Liver (tissue), 9 donors: Measurements from ENCODE around the gene ARID3B. TPM values are rescaled to one million over a fixed set of nuclear protein-coding genes. Genes with fewer than 3 reads are reported as not detected.

Experiments used
- DNase-seq: peaks from one replicate; pipeline ENCODE4 v3.0.0-alpha.2; 2017; ENCODE audit warnings: low spot score
- H3K27ac ChIP-seq, 2 donors: one replicate each; pipeline ENCODE4 v1.7.0; 2013; ENCODE audit warnings: inconsistent platforms in 2 of 2, low read length in 2 of 2, control low read depth in 1 of 2, low read depth in 1 of 2, mild to moderate bottlenecking in 1 of 2
- H3K27me3 ChIP-seq, 4 donors: one replicate each; pipeline versions ENCODE4 v1.6.1 to v1.7.0; 2013; ENCODE audit warnings: low read length in 3 of 4, inconsistent platforms in 1 of 4, mild to moderate bottlenecking in 1 of 4, moderate library complexity in 1 of 4; ENCODE audit not compliant: control insufficient read depth in 4 of 4, insufficient read depth in 4 of 4
- H3K36me3 ChIP-seq, 4 donors: one replicate each; pipeline versions ENCODE4 v1.6.1 to v1.7.0; 2013; ENCODE audit warnings: low read length in 3 of 4, mild to moderate bottlenecking in 3 of 4, low read depth in 1 of 4, moderate library complexity in 1 of 4; ENCODE audit not compliant: control insufficient read depth in 4 of 4, insufficient read depth in 3 of 4
- H3K4me1 ChIP-seq, 4 donors: one replicate each; pipeline versions ENCODE4 v1.6.1 to v1.7.0; 2013; ENCODE audit warnings: low read length in 3 of 4, mild to moderate bottlenecking in 3 of 4, moderate library complexity in 1 of 4; ENCODE audit not compliant: control insufficient read depth in 4 of 4, insufficient read depth in 4 of 4
- H3K4me3 ChIP-seq, 3 donors: one replicate each; pipeline versions ENCODE4 v1.6.1 to v1.7.0; 2013; ENCODE audit warnings: low read length in 3 of 3, control low read depth in 1 of 3, low read depth in 1 of 3, mild to moderate bottlenecking in 1 of 3
- H3K9ac ChIP-seq, 2 donors: one replicate each; pipeline ENCODE4 v1.7.0; 2013; ENCODE audit warnings: low read length in 2 of 2, mild to moderate bottlenecking in 2 of 2, moderate library complexity in 2 of 2, control low read depth in 1 of 2, low read depth in 1 of 2
- H3K9me3 ChIP-seq, 4 donors: one replicate each; pipeline versions ENCODE4 v1.6.1 to v1.7.0; 2013; ENCODE audit warnings: low read length in 3 of 4; ENCODE audit not compliant: control insufficient read depth in 4 of 4
- EGR1 ChIP-seq, 2 donors: IDR thresholded peaks; 2 replicates each; pipeline ENCODE4 v1.6.1; 2016 to 2018; ENCODE audit warnings: antibody characterized with exemption in 2 of 2, low read depth in 2 of 2
- FOXA1 ChIP-seq: IDR thresholded peaks from 2 replicates; pipeline ENCODE4 v1.6.1; 2016; ENCODE audit warnings: antibody characterized with exemption
- FOXA2 ChIP-seq: IDR thresholded peaks from 2 replicates; pipeline ENCODE4 v1.6.1; 2016; ENCODE audit warnings: antibody characterized with exemption
- GABPA ChIP-seq, 2 donors: IDR thresholded peaks in 1 of 2; conservative IDR thresholded peaks in 1 of 2; 2 replicates each; pipeline ENCODE4 v1.6.1; 2016; ENCODE audit warnings: antibody characterized with exemption in 2 of 2, mild to moderate bottlenecking in 1 of 2, moderate library complexity in 1 of 2
- HNF4A ChIP-seq, 2 donors: conservative IDR thresholded peaks; 2 replicates each; pipeline ENCODE4 v1.6.1; 2016; ENCODE audit warnings: antibody characterized with exemption in 2 of 2, mild to moderate bottlenecking in 2 of 2
- HNF4G ChIP-seq: IDR thresholded peaks from 2 replicates; pipeline ENCODE4 v1.6.1; 2016; ENCODE audit warnings: antibody characterized with exemption
- JUND ChIP-seq, 2 donors: IDR thresholded peaks; 2 replicates each; pipeline ENCODE4 v1.6.1; 2016; ENCODE audit warnings: antibody characterized with exemption in 2 of 2
- NR2F2 ChIP-seq: IDR thresholded peaks from 2 replicates; pipeline ENCODE4 v1.6.1; 2016; ENCODE audit warnings: antibody characterized with exemption
- RAD21 ChIP-seq, 2 donors: IDR thresholded peaks; 2 replicates each; pipeline ENCODE4 v1.6.1; 2016; ENCODE audit warnings: antibody characterized with exemption in 2 of 2, mild to moderate bottlenecking in 2 of 2
- RXRA ChIP-seq, 2 donors: IDR thresholded peaks; 2 replicates each; pipeline ENCODE4 v1.6.1; 2017 to 2018; ENCODE audit warnings: antibody characterized with exemption in 2 of 2, mild to moderate bottlenecking in 1 of 2
- SP1 ChIP-seq: IDR thresholded peaks from 2 replicates; pipeline ENCODE4 v1.6.1; 2018; ENCODE audit warnings: antibody characterized with exemption, mild to moderate bottlenecking
- TAF1 ChIP-seq: conservative IDR thresholded peaks from 2 replicates; pipeline ENCODE4 v1.6.1; 2016; ENCODE audit warnings: antibody characterized with exemption, mild to moderate bottlenecking
- YY1 ChIP-seq: IDR thresholded peaks from 2 replicates; pipeline ENCODE4 v1.6.1; 2016; ENCODE audit warnings: antibody characterized with exemption, mild to moderate bottlenecking
- polyA plus RNA-seq, 2 donors: library from polyadenylated mRNA; stranded (reverse) in 1 of 2; unstranded in 1 of 2; fragments of 200-250 nt in 1 of 2; fragments of >200 nt in 1 of 2; fragmentation: Nextera tagmentation in 1 of 2; extraction: Ambion mirVana in 1 of 2; gene quantifications; one replicate each; pipeline versions ENCODE4 v1.2.1 to v1.2.3, GENCODE V29; 2013 to 2015
- total RNA-seq, 2 donors: library from RNA; depleted of rRNA; stranded (reverse); fragments of >200 nt; gene quantifications; one replicate each; pipeline ENCODE4 v1.2.3, GENCODE V29; 2014
- TF ChIP-seq, protein P1 (sequence below): IDR thresholded peaks from 2 replicates; pipeline ENCODE4 v1.6.1; 2016; ENCODE audit warnings: antibody characterized with exemption
- TF ChIP-seq, protein P2 (sequence below): IDR thresholded peaks from 2 replicates; pipeline ENCODE4 v1.6.1; 2016; ENCODE audit warnings: antibody characterized with exemption
- TF ChIP-seq, protein P3 (sequence below): IDR thresholded peaks from 2 replicates; pipeline ENCODE4 v1.6.1; 2016; ENCODE audit warnings: antibody characterized with exemption
- TF ChIP-seq, protein P4 (sequence below): fragments of 150-350 bp; IDR thresholded peaks from 2 replicates; pipeline ENCODE4 v1.5.1; 2017; ENCODE audit warnings: improper control_type of control experiment, low read depth, low read length; ENCODE audit not compliant: missing input control
- TF ChIP-seq, protein P5 (sequence below): IDR thresholded peaks from 2 replicates; pipeline ENCODE4 v1.6.1; 2016; ENCODE audit warnings: antibody characterized with exemption, mild to moderate bottlenecking
- donor health status: healthy.
- donor health status: healthy.
- donor health status: healthy.
- donor health status: healthy.
- donor health status: healthy.

Gene ARID3B
- total and polyA plus RNA-seq, 4 donors: 1.4 to 6.6 (median 2.7) TPM

DNA sequence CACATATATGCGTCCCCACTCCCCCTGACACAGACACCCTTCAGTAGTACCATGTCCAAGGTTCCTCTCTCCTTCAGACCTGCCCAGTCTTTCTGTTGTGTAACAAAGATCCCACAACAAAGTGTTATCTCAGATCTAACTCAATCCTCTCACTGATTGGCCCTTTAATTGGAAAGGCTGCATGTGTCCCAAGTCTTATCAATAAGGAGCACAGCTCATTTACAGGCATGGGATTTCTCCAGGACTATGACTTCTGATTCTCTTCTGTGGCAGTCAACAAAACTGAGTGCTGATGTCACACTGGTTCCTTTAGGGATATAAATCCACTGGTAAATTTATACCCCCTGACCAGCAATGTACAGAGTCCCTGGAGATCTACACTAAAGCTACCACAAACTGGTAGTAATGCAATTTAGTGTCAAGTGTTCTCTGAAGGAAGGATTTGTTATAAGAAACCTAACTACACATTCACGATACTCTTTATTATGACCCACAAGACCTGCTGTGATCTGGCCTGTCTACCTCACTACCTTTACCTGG, 102.7 kb downstream of the ARID3B start (continued):
- TF ChIP-seq TAF1 (no peak), HNF4A (conservative IDR thresholded peaks at IDR 0.05) (no peak), FOXA2 (no peak)

DNA sequence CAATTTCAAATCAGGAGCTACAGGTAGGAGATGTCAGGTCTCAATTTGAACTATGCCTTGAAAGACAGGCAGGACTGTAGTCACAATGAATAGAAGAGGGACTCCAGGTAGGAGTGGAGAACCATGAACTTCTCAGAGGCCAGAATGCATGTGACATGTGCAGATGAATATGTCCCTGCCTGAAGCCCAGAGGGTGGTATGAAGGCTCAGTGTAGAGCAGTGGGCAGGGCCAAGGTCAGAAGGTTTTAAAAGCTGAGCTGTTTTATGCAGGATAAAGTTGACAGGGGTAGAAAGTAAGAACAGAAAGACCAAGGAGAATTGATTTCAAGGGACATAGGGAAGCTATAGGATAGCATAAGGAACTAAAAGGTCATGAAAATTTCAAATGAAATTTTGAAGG, 105.5 kb downstream of the ARID3B start:
- Histone ChIP-seq H3K9me3 (no peaks in the 10 kb centered on the region), H3K4me3 (no peak overlapping the region), H3K27ac (no peak overlapping the region), H3K27me3 (no peaks in the 10 kb centered on the region), H3K9ac (no peak overlapping the region), H3K4me1 (peaks cover 6 to 16% (median 8%) of the 10 kb centered on the region in 4 donors), H3K36me3 (peaks cover 0 to 6% (median 0%) of the 10 kb centered on the region in 4 donors)
- no peak for TF ChIP-seq HNF4A (conservative IDR thresholded peaks at IDR 0.05)
- TF ChIP-seq RAD21 (IDR thresholded peaks at IDR 0.05): no peak
- TF ChIP-seq GABPA (IDR thresholded peaks at IDR 0.05 in 1 of 2, conservative IDR thresholded peaks at IDR 0.05 in 1 of 2): no peak
- TF ChIP-seq, protein P1, sequence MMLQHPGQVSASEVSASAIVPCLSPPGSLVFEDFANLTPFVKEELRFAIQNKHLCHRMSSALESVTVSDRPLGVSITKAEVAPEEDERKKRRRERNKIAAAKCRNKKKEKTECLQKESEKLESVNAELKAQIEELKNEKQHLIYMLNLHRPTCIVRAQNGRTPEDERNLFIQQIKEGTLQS: no peak
- TF ChIP-seq, protein P2, sequence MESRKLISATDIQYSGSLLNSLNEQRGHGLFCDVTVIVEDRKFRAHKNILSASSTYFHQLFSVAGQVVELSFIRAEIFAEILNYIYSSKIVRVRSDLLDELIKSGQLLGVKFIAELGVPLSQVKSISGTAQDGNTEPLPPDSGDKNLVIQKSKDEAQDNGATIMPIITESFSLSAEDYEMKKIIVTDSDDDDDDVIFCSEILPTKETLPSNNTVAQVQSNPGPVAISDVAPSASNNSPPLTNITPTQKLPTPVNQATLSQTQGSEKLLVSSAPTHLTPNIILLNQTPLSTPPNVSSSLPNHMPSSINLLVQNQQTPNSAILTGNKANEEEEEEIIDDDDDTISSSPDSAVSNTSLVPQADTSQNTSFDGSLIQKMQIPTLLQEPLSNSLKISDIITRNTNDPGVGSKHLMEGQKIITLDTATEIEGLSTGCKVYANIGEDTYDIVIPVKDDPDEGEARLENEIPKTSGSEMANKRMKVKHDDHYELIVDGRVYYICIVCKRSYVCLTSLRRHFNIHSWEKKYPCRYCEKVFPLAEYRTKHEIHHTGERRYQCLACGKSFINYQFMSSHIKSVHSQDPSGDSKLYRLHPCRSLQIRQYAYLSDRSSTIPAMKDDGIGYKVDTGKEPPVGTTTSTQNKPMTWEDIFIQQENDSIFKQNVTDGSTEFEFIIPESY: no peak
- TF ChIP-seq RXRA (IDR thresholded peaks at IDR 0.05): no peak
- TF ChIP-seq JUND (IDR thresholded peaks at IDR 0.05): no peak
- no peak for TF ChIP-seq FOXA2
- TF ChIP-seq HNF4G: no peak
- TF ChIP-seq, protein P3, sequence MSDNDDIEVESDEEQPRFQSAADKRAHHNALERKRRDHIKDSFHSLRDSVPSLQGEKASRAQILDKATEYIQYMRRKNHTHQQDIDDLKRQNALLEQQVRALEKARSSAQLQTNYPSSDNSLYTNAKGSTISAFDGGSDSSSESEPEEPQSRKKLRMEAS: no peak
- TF ChIP-seq NR2F2: no peak
- TF ChIP-seq FOXA1: no peak
- no peak for TF ChIP-seq EGR1 (IDR thresholded peaks at IDR 0.05; ENCODE audit: low read depth in 2 of 2)
- TF ChIP-seq YY1: no peak
- TF ChIP-seq SP1: no peak
- TF ChIP-seq, protein P4, sequence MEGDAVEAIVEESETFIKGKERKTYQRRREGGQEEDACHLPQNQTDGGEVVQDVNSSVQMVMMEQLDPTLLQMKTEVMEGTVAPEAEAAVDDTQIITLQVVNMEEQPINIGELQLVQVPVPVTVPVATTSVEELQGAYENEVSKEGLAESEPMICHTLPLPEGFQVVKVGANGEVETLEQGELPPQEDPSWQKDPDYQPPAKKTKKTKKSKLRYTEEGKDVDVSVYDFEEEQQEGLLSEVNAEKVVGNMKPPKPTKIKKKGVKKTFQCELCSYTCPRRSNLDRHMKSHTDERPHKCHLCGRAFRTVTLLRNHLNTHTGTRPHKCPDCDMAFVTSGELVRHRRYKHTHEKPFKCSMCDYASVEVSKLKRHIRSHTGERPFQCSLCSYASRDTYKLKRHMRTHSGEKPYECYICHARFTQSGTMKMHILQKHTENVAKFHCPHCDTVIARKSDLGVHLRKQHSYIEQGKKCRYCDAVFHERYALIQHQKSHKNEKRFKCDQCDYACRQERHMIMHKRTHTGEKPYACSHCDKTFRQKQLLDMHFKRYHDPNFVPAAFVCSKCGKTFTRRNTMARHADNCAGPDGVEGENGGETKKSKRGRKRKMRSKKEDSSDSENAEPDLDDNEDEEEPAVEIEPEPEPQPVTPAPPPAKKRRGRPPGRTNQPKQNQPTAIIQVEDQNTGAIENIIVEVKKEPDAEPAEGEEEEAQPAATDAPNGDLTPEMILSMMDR: no peak
- TF ChIP-seq, protein P5, sequence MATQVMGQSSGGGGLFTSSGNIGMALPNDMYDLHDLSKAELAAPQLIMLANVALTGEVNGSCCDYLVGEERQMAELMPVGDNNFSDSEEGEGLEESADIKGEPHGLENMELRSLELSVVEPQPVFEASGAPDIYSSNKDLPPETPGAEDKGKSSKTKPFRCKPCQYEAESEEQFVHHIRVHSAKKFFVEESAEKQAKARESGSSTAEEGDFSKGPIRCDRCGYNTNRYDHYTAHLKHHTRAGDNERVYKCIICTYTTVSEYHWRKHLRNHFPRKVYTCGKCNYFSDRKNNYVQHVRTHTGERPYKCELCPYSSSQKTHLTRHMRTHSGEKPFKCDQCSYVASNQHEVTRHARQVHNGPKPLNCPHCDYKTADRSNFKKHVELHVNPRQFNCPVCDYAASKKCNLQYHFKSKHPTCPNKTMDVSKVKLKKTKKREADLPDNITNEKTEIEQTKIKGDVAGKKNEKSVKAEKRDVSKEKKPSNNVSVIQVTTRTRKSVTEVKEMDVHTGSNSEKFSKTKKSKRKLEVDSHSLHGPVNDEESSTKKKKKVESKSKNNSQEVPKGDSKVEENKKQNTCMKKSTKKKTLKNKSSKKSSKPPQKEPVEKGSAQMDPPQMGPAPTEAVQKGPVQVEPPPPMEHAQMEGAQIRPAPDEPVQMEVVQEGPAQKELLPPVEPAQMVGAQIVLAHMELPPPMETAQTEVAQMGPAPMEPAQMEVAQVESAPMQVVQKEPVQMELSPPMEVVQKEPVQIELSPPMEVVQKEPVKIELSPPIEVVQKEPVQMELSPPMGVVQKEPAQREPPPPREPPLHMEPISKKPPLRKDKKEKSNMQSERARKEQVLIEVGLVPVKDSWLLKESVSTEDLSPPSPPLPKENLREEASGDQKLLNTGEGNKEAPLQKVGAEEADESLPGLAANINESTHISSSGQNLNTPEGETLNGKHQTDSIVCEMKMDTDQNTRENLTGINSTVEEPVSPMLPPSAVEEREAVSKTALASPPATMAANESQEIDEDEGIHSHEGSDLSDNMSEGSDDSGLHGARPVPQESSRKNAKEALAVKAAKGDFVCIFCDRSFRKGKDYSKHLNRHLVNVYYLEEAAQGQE: no peak
- no peak for TF ChIP-seq TAF1
- DNase-seq: no peak

Other genes with a start within 250 kb of the ARID3B start
- gene CYP11A1, start 173.6 kb upstream of the ARID3B start, total RNA-seq: 1 to 10 TPM in 1 of 2 donors, under 1 TPM in 1; 0.47 to 2.3 TPM
- gene CYP11A1, start 173.6 kb upstream of the ARID3B start, polyA plus RNA-seq: 1 to 10 TPM; 1.5 to 2.2 TPM
- 10 to 100 TPM in 1 of 2 donors, 1 to 10 TPM in 1; 1.4 to 18.1 TPM for gene SEMA7A, start 107.3 kb upstream of the ARID3B start, total RNA-seq
- 1 to 10 TPM in 1 of 2 donors, under 1 TPM in 1; 0.14 to 1.4 TPM for gene SEMA7A, start 107.3 kb upstream of the ARID3B start, polyA plus RNA-seq
- gene UBL7, start 80.1 kb upstream of the ARID3B start, total RNA-seq: 10 to 100 TPM; 12.7 to 17.6 TPM
- 10 to 100 TPM; 18.9 to 19.5 TPM for gene UBL7, start 80.1 kb upstream of the ARID3B start, polyA plus RNA-seq
- 10 to 100 TPM; 35.1 to 66.8 TPM for gene CLK3, start 74.6 kb downstream of the ARID3B start, total RNA-seq
- gene CLK3, start 74.6 kb downstream of the ARID3B start, polyA plus RNA-seq: 10 to 100 TPM; 20.1 to 21.8 TPM
- 1 to 10 TPM; 7.5 to 9.5 TPM for gene EDC3, start 154.8 kb downstream of the ARID3B start, total RNA-seq
- gene EDC3, start 154.8 kb downstream of the ARID3B start, polyA plus RNA-seq: 1 to 10 TPM; 5.8 to 7.4 TPM
- gene CYP1A1, start 184.3 kb downstream of the ARID3B start, total RNA-seq: 1 to 10 TPM in 1 of 2 donors, under 1 TPM in 1; 0.19 to 4.4 TPM
- 1 to 10 TPM; 1.0 to 1.4 TPM for gene CYP1A1, start 184.3 kb downstream of the ARID3B start, polyA plus RNA-seq
- gene CYP1A2, start 207.6 kb downstream of the ARID3B start, total RNA-seq: 10 to 100 TPM in 1 of 2 donors, not detected in 1; 32.5 TPM
- 10 to 100 TPM; 21.8 to 31.7 TPM for gene CYP1A2, start 207.6 kb downstream of the ARID3B start, polyA plus RNA-seq
- gene CSK, start 240.9 kb downstream of the ARID3B start, total RNA-seq: 10 to 100 TPM; 19.0 to 41.7 TPM
- 10 to 100 TPM in 1 of 2 donors, 1 to 10 TPM in 1; 6.9 to 29.3 TPM for gene CSK, start 240.9 kb downstream of the ARID3B start, polyA plus RNA-seq